SK-N-MC (cell line): Measurements from ENCODE around the gene ZNF446.

Experiments used
- EZH2 ChIP-seq: fragments of 200-600 bp; sonication (generic); IDR thresholded peaks from one replicate; pipeline ENCODE4 v1.6.1; 2017; ENCODE audit warnings: antibody characterized with exemption
- FOXP2 ChIP-seq: optimal IDR thresholded peaks from 2 replicates; pipeline ENCODE3; 2011; ENCODE audit warnings: mild to moderate bottlenecking, moderate library complexity; ENCODE audit not compliant: insufficient read depth; ENCODE audit errors: extremely low read length, control extremely low read depth
- POLR2AphosphoS5 ChIP-seq: IDR thresholded peaks from 2 replicates; pipeline ENCODE4 v1.6.1; 2012; ENCODE audit warnings: mild to moderate bottlenecking, low read depth, low read length, borderline replicate concordance

GRCh38 chr19:58522709-58523108 lies 46.6 kb downstream of the ZNF446 start:
- TF ChIP-seq EZH2 = no peak
- TF ChIP-seq POLR2AphosphoS5 = no peak
- TF ChIP-seq FOXP2 = no peak
